Measurements from ENCODE around the gene CALML6.
A peak's percentile ranks its signal among the peaks of the same experiment; 100 is the strongest.

The CALML6 gene

GRCh38 chr1:1945782-1946393 is 30.8 kb downstream of the CALML6 start:
- no peak for DNase-seq

GRCh38 chr1:1946540-1946939 is 31.5 kb downstream of the CALML6 start:
- DNase-seq = peak; percentile 32

- DNase-seq = peak; percentile 74
Observed at GRCh38 chr1:1947493-1947892, 32.4 kb downstream of the CALML6 start.

DNA sequence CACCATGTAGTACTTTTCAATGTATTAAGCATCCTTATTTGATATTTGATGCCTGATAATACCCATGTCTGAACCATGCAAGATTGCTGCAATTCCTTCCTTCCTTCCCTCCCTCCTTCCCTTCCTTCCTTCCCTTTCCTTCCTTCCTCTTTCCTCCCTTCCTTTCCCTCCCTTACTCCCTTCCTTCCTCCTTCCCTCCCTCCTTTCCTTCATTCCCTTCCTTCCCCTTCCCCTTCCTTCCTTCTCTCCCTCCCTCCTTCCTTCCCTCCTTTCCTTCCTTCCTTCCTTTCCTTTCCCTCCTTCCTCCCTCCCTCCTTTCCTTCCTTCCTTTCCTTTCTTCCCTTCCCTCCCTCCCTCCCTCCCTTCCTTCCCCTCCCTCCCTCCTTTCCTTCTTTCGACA is 33.7 kb downstream of the CALML6 start:
- DNase-seq = no peak

DNA sequence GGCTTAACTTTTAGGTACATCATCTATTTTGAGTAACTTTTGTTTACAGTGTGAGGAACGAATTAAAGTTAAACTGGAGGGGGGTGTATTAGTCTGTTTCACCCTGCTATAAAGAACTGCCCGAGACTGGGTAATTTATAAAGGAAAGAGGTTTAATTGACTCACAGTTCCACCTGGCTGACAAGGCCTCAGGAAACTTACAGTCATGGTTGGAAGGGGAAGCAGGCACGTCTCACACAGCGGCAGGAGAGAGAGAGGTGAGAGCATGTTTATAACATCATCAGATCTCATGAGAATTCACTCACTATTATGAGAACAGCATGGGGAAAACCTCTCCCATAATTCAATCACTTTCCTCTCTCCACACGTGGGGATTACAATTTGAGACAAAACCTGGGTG is 35.9 kb downstream of the CALML6 start:
- no peak for DNase-seq

DNA sequence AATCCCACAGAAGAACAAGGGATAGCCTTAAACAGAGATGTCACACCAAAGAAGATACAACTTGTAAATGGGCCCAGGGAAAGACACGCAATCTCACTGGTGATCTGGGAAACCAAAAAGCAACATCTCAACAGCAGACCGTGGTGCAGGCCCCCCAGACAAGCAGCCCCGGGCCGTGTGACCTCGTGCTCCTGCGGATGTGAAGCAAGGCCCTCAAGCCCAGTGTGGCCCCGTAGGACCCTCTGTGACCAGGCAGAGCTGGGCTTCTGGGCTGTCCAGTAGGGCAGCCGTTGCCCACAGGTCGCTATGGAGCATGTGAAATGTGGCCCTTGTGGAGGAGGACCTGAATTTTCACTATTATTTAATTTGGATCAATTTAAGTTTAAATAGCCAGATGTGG is 39.0 kb downstream of the CALML6 start:
- no peak for DNase-seq

DNA sequence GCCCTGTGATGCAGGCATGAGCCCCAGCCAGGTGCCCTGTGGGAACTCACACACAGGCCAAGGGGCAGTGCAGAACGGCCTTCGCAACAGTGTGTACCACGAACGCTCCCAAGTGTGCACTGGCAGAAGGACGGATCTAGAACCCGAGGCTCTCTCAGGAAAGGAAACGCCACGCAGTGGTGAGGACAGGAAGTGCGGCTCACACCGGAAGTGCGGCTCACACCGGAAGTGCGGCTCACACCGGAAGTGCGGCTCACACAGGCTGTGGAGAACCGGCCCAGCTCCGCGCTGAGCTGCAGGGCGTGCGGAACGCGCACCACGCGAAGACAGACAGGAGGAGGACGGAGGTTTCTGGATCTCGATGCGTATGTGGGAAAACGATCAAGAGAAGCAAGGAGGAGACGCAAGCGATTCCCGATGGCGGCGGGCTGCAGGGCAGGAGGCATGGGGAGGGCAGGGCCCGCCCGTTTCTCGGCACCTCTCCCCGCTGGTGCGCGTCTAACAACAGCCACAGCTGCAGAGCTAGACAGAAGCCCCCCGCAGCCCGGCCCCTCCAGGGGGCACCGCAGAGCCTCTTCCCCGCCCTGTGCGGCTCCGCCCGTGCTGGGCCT is 39.9 kb downstream of the CALML6 start:
- DNase-seq = no peak

DNA sequence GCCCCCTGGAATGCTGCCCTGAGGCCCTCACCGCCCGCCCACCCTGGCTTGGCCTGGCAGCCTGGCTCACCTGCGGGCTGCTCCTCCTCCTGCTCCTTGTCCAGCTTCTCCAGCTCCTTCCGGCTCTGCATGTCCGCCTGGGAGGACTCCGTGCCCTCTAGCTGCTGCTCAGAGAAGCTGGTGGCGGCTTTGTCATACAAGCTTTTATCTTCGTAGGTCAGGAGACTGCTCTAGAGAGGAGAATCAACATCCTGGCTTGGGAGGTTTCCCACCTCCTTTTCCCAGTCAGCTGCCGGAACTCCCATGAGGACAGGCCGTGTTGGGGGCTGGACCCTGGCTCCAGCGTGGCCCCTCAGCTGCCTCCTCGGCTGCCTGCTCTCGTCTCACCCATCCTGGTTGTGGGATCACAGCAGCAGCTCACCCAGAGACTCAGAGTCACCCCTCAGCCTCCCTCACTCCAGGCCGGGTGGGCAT is 40.6 kb downstream of the CALML6 start:
- no peak for DNase-seq

- DNase-seq = no peak
Observed at GRCh38 chr1:1956101-1956500, 41.0 kb downstream of the CALML6 start.

DNA sequence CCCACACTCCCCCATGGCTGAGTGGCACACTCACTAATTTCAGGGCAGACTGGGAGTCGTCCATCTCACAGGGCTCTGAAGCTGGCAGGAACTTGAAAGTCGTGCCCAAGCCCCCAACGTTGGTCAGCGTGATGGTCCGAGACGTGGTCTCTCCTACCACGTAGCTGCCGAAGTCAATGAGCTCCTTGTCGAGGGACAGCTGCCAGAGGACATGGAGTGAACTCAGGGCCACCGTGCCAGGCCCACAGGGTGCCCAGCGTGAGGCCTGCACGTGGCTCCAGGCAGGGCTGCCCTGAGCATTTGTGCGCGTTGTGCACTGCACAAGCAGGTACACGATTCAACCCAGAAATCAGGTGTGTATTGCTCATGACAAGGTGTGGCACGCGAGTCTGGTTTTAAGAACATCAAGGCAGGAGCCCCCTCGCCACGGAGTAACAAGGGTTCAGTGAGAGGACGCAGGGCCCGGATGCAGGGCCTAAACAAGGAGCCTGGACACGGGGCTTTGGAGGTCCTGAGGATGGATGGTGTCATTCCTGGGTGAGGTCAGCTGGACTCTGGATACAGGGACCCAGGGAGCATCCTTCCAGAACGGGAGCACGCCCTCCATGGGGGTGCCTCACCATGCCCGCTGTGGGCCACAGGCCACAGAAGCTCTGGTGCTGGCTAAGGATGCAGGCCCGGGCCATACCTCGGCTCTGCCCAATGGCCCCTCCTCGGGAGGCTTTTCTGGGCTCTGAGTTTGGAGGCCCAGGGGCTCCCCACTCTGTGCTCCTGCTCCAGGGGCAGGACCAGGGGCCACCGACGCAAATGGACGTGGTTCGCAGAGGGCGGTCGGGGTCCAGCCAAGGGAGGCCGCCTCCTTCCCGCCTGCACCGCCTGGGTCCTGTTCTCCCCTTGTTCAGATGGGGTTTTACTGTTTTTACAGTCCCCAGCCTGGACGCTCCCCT is 41.8 kb downstream of the CALML6 start:
- no peak for DNase-seq

- DNase-seq = no peak
Observed at GRCh38 chr1:1957533-1957961, 42.5 kb downstream of the CALML6 start.

DNA sequence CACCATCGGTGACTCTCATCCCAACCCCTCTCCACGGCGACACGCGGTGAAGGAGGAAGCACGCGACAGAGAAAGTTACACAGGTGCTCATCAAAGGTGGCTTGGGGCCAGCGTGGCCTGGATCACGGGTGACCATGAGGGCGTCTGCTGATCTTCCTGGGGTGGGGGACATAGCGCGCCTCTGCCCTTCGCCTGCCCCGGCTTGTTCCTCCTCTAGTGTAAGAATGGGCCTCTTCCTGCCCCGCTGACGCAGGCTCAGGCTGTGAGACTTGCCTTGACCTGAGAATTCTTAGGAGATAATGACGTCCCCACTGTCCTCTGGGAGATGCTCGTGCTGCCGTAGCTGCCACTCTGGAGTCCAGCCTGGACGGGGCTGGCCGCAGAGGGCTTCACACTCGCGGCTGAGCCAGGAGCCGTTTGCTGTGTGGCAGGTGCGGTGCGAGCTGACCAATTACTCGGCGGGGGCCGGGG is 43.0 kb downstream of the CALML6 start:
- DNase-seq = no peak

DNA sequence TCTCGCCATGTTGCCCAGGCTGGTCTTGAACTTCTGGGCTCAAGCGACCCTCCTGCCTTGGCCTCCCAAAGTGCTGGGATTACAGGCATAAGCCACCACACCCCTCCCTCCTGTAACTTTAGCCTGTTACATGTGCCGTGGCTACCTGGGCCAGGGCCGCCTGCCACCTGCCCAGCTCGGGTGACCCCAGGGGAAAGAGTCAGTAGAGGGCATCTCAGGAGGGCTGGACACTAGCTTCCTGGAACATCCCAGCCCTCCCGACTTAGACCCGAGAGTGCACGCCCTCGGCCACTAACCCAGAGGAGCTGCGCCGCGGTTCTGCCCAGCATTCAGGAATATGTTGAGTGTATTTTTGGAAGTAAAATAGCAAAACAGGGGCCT is 44.4 kb downstream of the CALML6 start:
- DNase-seq = no peak

DNA sequence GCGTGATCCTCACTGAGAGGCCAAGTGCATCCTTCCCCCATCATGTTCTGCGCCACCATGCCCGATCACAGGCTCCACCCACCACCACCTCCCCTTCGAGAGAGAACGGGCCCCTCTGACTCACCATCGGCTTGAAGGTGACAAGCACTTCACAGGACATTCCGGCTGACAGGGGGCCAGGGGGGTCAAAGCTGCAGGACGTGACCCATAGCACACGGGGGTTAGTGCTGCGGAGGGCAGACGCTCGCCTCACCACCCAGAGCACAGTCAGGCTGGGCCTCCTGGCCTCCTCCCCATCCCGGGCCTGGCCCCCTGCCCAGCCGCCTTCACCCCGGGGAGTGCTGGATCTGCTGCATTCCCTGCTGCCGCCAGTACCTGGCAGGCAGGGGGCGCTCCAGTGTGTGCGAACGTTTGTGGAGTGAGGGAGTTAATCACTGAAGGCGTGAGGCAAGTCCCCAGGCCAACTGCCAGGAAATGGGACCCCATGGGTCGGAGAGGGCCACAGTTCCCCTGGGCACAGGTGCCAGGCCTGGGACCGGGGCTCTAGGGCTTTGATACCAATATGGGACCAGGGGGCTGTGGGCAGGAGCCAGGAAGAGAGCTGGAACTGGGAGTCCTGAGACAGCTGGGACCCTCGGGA is 44.9 kb downstream of the CALML6 start:
- DNase-seq = peak; percentile 79

GRCh38 chr1:1960480-1961196 is 45.6 kb downstream of the CALML6 start:
- no peak for DNase-seq

DNA sequence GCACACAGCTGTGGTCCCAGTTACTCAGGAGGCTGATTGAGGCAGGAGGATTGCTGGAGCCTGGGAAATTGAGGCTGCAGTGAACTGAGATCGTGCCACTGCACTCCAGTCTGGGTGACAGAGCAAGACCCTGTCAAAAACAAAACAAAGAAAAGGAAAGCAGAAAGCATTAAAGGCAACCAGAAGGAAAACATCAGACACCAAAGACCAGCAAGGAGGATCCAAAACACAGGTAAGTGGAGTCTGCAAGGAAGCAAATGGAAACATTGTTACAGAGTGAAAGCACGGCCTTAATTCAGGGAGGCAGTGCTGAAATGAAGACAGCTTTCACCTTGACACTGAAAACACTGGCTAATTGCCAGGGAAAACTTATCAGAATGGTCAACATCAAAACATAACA is 47.7 kb downstream of the CALML6 start:
- no peak for DNase-seq

DNA sequence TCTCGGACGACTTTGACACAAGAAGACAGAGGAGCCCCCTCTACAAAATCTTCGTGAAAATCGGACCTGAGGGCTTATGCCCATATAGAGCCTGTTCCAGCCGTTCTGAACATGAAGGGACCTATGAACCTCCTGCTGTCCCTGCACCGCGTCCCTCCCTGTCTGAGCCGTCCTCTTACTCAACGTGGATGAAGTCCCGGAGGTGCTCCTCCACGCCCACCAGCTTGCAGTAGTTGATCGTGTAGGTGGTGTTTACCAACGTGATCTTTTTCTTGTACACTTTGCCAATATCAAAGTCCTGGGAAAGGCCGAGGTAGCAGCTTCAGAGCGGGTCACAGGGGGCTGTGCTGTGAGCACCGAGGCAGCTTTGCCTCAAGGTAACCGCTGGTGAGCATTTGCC is 48.5 kb downstream of the CALML6 start:
- DNase-seq = no peak

GRCh38 chr1:1964811-1965210 is 49.8 kb downstream of the CALML6 start:
- DNase-seq = no peak

- DNase-seq = no peak
Observed at GRCh38 chr1:1965546-1965945, 50.5 kb downstream of the CALML6 start.

DNA sequence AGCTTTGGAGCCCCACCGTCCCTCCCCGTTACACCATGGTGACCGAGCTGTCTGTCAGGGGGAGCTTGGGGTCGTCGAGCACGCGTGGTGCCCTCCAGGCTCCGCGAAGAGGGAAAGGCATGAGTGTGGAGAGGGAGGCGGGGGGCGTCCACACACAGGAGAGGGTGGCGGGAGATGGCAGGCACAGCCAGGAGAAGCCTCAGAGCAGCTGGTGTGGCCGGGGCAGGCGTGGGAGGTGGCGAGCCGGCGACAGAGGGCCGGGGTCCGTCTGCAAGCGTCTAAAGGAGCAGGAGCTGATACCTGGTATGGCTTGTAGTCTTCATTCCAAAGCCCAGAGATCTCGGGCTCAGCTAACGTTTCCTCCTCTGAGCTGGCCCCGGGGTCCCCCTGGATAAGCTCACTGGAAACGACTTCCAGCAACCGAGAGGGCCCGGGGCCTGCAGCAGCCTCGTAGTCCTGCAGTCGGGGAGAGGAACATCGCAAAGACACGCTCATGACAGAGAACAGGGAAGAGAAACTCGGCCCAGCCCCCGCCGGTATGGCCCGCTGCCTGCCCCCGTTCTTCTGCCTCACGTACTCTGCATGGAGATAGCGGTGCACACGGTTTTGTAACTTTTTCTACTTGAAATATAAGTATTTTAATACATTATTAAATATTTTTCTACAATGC is 51.1 kb downstream of the CALML6 start:
- DNase-seq = no peak
